Stomach (tissue), 9 donors: ENCODE results near the gene FLT1. TPM values are rescaled to one million over a fixed set of nuclear protein-coding genes. Genes with fewer than 3 reads are reported as not detected.

Experiments
- DNase-seq, 2 donors: peaks; one replicate each; pipeline versions ENCODE4 v3.0.0 to v3.0.0-alpha.2; 2013 to 2019
- H3K27ac ChIP-seq, 5 donors: fragments of 200-600 bp in 4 of 5; sonication (generic) in 4 of 5; one replicate each; pipeline ENCODE4 v1.5.1; 2013 to 2019; ENCODE audit warnings: mild to moderate bottlenecking in 1 of 5, moderate library complexity in 1 of 5
- H3K27me3 ChIP-seq, 3 donors: fragments of 200-600 bp; sonication (generic); one replicate each; pipeline ENCODE4 v1.5.1; 2017 to 2019; ENCODE audit warnings: mixed run types in 1 of 3
- H3K36me3 ChIP-seq, 4 donors: fragments of 200-600 bp; sonication (generic); 1 replicate in 3 of 4; 2 replicates in 1 of 4; pipeline ENCODE4 v1.5.1; 2016 to 2019
- H3K4me1 ChIP-seq, 4 donors: fragments of 200-600 bp; sonication (generic); one replicate each; pipeline ENCODE4 v1.5.1; 2016 to 2019
- H3K4me3 ChIP-seq, 4 donors: fragments of 200-600 bp; sonication (generic) in 3 of 4; one replicate each; pipeline ENCODE4 v1.5.1; 2016 to 2019; ENCODE audit warnings: mild to moderate bottlenecking in 1 of 4
- H3K9me3 ChIP-seq, 4 donors: fragments of 200-600 bp; sonication (generic); one replicate each; pipeline ENCODE4 v1.5.1; 2016 to 2019
- EP300 ChIP-seq: sonication (generic); formaldehyde crosslinking; IDR thresholded peaks from one replicate; pipeline ENCODE4 v1.6.1; 2017; ENCODE audit warnings: antibody characterized with exemption
- POLR2A ChIP-seq, 4 donors: fragments of 450-650 bp; IDR thresholded peaks; one replicate each; pipeline ENCODE4 v1.6.1; 2016; ENCODE audit warnings: antibody characterized with exemption in 4 of 4, control low read depth in 2 of 4, mild to moderate bottlenecking in 1 of 4, moderate library complexity in 1 of 4
- POLR2AphosphoS5 ChIP-seq, 3 donors: sonication (generic); formaldehyde crosslinking; IDR thresholded peaks; one replicate each; pipeline ENCODE4 v1.6.1; 2016; ENCODE audit warnings: antibody characterized with exemption in 3 of 3
- WGBS, 5 donors: extraction: QIAGEN DNeasy Blood & Tissue Kit in 3 of 5; methylation state at CpG; one replicate each; pipeline versions ENCODE4 v1.1.5 to v1.1.7; 2013 to 2018; 5-methylcytosine and 5-hydroxymethylcytosine counted together
- intact Hi-C: fragments of 100-400 bp; cut with DNase I; formaldehyde crosslinking; loops from one replicate; pipeline ENCODE4 v1.15.1; 2023; ENCODE audit warnings: low total_unique reads
- polyA plus RNA-seq, 3 donors: library from polyadenylated mRNA; stranded (reverse); fragments of 200-250 nt; gene quantifications; one replicate each; pipeline ENCODE4 v1.2.3, GENCODE V29; 2013
- total RNA-seq, 5 donors: library from RNA; depleted of rRNA; stranded (reverse); fragments of >200 nt; gene quantifications; one replicate each; pipeline versions ENCODE4 v1.1.0 to v1.2.3, GENCODE V29; 2014 to 2016
- TF ChIP-seq, protein P1 (sequence below), 7 experiments: fragments of 450-650 bp in 4 of 7; fragments of 200-600 bp in 3 of 7; sonication (generic) in 3 of 7; IDR thresholded peaks; one replicate each; pipeline ENCODE4 v1.5.1; 2016 to 2019; ENCODE audit warnings: antibody characterized with exemption in 7 of 7, control low read depth in 2 of 7, mild to moderate bottlenecking in 1 of 7
- donor health status: healthy with polysubstance abuse.
- donor health status: Bipolar disorder and iron deficiency.
- donor health status: healthy.

Gene FLT1
- total and polyA plus RNA-seq, 8 donors, result 1.00 to 41.9 (median 3.6) TPM; not detected in 1

- intact Hi-C loops, result no loop called here
- Histone ChIP-seq H3K4me1 (peaks cover 0 to 5% (median 0%) of the 10 kb centered on the region in 4 donors), H3K27me3 (peaks cover 0 to 5% (median 0%) of the 10 kb centered on the region in 3 donors), H3K9me3 (no peaks in the 10 kb centered on the region), H3K4me3 (no peak overlapping the region), H3K27ac (no peak overlapping the region), H3K36me3 (no peaks in the 10 kb centered on the region)
- no peak for DNase-seq
- 20 to 37% (median 31%) methylated on average over 2 of the region's 2 CpGs for WGBS, 5 donors
- TF ChIP-seq EP300, result no peak
- TF ChIP-seq, protein P1, sequence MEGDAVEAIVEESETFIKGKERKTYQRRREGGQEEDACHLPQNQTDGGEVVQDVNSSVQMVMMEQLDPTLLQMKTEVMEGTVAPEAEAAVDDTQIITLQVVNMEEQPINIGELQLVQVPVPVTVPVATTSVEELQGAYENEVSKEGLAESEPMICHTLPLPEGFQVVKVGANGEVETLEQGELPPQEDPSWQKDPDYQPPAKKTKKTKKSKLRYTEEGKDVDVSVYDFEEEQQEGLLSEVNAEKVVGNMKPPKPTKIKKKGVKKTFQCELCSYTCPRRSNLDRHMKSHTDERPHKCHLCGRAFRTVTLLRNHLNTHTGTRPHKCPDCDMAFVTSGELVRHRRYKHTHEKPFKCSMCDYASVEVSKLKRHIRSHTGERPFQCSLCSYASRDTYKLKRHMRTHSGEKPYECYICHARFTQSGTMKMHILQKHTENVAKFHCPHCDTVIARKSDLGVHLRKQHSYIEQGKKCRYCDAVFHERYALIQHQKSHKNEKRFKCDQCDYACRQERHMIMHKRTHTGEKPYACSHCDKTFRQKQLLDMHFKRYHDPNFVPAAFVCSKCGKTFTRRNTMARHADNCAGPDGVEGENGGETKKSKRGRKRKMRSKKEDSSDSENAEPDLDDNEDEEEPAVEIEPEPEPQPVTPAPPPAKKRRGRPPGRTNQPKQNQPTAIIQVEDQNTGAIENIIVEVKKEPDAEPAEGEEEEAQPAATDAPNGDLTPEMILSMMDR (IDR thresholded peaks at IDR 0.05), result no peak
- TF ChIP-seq POLR2A (IDR thresholded peaks at IDR 0.05), result no peak
- no peak for TF ChIP-seq POLR2AphosphoS5 (IDR thresholded peaks at IDR 0.05)
Measured at GRCh38 chr13:28410096-28410495, 84.8 kb downstream of the FLT1 start.

DNA sequence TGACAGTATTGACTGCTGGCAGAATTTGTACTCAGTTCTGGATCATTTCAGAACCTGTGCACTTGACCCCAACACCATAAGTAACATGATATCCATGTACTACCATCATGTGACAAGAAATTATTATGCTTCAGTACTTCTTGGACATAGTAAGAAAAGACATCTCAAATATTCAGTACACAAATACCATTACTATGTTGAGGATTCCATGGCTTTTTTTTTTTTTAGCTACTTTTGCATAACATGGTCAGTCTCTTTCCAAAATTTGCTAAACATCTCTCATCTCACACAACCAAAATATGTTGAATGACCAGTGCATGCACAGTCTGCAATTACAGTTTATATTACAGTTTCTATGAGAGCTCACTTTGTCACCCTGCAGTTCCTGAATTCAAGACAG lies 85.3 kb downstream of the FLT1 start:
- Histone ChIP-seq H3K9me3 (no peaks in the 10 kb centered on the region), H3K27me3 (peaks cover 0 to 10% (median 0%) of the 10 kb centered on the region in 3 donors), H3K4me3 (no peak overlapping the region), H3K36me3 (no peaks in the 10 kb centered on the region), H3K27ac (no peak overlapping the region), H3K4me1 (peaks cover 0 to 5% (median 0%) of the 10 kb centered on the region in 4 donors)
- TF ChIP-seq, protein P1 (IDR thresholded peaks at IDR 0.05), result no peak
- no peak for TF ChIP-seq POLR2A (IDR thresholded peaks at IDR 0.05)
- TF ChIP-seq EP300, result no peak
- no peak for TF ChIP-seq POLR2AphosphoS5 (IDR thresholded peaks at IDR 0.05)
- no peak for DNase-seq
- intact Hi-C loops, result no loop called here

GRCh38 chr13:28408863-28409262 lies 86.1 kb downstream of the FLT1 start:
- WGBS, 5 donors, result 65 to 72% (median 69%) methylated on average over 1 of the region's 1 CpG
- Histone ChIP-seq H3K27me3 (peaks cover 0 to 13% (median 0%) of the 10 kb centered on the region in 3 donors), H3K4me3 (no peak overlapping the region), H3K27ac (no peak overlapping the region), H3K9me3 (no peaks in the 10 kb centered on the region), H3K36me3 (no peaks in the 10 kb centered on the region), H3K4me1 (peaks cover 0 to 5% (median 0%) of the 10 kb centered on the region in 4 donors)
- no peak for DNase-seq
- no peak for TF ChIP-seq EP300
- TF ChIP-seq, protein P1 (IDR thresholded peaks at IDR 0.05), result no peak
- no peak for TF ChIP-seq POLR2A (IDR thresholded peaks at IDR 0.05)
- TF ChIP-seq POLR2AphosphoS5 (IDR thresholded peaks at IDR 0.05), result no peak
- intact Hi-C loops, result no loop called here

DNA sequence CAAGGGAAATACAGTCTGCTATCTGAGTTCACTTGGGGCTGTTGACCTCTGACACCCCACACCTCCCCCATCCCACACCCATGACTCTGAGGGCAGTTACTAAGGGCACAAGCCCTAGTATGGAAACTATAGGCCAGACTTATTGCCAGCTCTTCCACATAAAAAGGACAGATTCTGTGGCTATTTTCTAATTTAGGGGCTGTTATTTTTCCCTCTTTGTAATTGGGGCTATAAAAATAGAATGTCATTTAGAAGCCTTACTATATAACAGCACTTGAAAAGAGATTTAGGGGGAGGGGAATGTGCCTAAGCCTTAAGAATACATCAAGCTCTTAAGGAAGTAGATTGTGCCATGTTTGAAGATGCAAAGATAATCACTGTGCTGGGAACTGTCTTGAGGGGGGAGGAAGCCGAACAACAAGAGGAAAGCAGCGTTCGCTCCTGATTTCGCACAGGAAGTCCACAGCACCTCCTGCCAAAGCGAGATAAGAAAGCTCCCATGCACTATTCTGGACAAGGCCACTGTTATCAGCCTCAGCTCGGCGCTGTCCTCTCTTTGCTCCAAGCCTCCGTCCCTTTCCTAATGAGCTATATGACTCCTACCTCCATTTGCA lies 86.6 kb downstream of the FLT1 start:
- DNase-seq, result peak in 1 of 2 donors; percentile 68
- Histone ChIP-seq H3K4me1 (peaks cover 0 to 5% (median 0%) of the 10 kb centered on the region in 4 donors), H3K27me3 (peaks cover 0 to 13% (median 0%) of the 10 kb centered on the region in 3 donors), H3K27ac (no peak overlapping the region), H3K4me3 (no peak overlapping the region), H3K36me3 (no peaks in the 10 kb centered on the region), H3K9me3 (no peaks in the 10 kb centered on the region)
- intact Hi-C loops, result no loop called here
- WGBS, 5 donors, result 7 to 15% (median 11%) methylated on average over 8 of the region's 8 CpGs
- TF ChIP-seq POLR2AphosphoS5 (IDR thresholded peaks at IDR 0.05) (peak in 2 of 3 donors; percentile 29 to 43), POLR2A (IDR thresholded peaks at IDR 0.05) (no peak), EP300 (peak; percentile 31)
- TF ChIP-seq, protein P1 (IDR thresholded peaks at IDR 0.05), result no peak
